H9 (cell line): Measurements from ENCODE around the gene TENT5A. TPM values are rescaled to one million over a fixed set of nuclear protein-coding genes. Genes with fewer than 3 reads are reported as not detected.
A peak's percentile ranks its signal among the peaks of the same experiment; 100 is the strongest.

Experiments used
- DNase-seq: peaks from one replicate; pipeline ENCODE4 v3.0.0-alpha.2; 2017
- H2AFZ ChIP-seq: one replicate; pipeline ENCODE4 v1.6.1; 2013; ENCODE audit warnings: mild to moderate bottlenecking, low read length, control low read depth, moderate library complexity
- H2AK5ac ChIP-seq: 2 replicates; pipeline ENCODE4 v1.6.1; 2013; ENCODE audit warnings: low read length, control low read depth, mixed read lengths; ENCODE audit not compliant: insufficient read length
- H2BK120ac ChIP-seq: one replicate; pipeline ENCODE4 v1.6.1; 2013; ENCODE audit warnings: low read depth, mild to moderate bottlenecking, low read length, control low read depth, inconsistent platforms; ENCODE audit not compliant: poor library complexity, severe bottlenecking
- H2BK12ac ChIP-seq: 2 replicates; pipeline ENCODE4 v1.6.1; 2013; ENCODE audit warnings: low read length, control low read depth, mixed read lengths, low read depth; ENCODE audit not compliant: insufficient read length
- H2BK15ac ChIP-seq: 2 replicates; pipeline ENCODE4 v1.6.1; 2013; ENCODE audit warnings: low read depth, low read length, control low read depth
- H2BK20ac ChIP-seq: one replicate; pipeline ENCODE4 v1.6.1; 2013; ENCODE audit warnings: low read depth, mild to moderate bottlenecking, low read length, control low read depth, inconsistent platforms; ENCODE audit not compliant: poor library complexity, severe bottlenecking
- H2BK5ac ChIP-seq: 2 replicates; pipeline ENCODE4 v1.6.1; 2013; ENCODE audit warnings: low read length, control low read depth, mixed read lengths; ENCODE audit not compliant: insufficient read length
- H3K14ac ChIP-seq: 2 replicates; pipeline ENCODE4 v1.6.1; 2013; ENCODE audit warnings: low read length, control low read depth; ENCODE audit not compliant: insufficient read depth
- H3K18ac ChIP-seq: 2 replicates; pipeline ENCODE4 v1.6.1; 2013; ENCODE audit warnings: low read depth, mild to moderate bottlenecking, mixed read lengths, low read length, control low read depth; ENCODE audit not compliant: insufficient read length
- H3K23ac ChIP-seq: 2 replicates; pipeline ENCODE4 v1.6.1; 2013; ENCODE audit warnings: low read length, control low read depth, mixed read lengths, low read depth; ENCODE audit not compliant: insufficient read length
- H3K23me2 ChIP-seq: 2 replicates; pipeline ENCODE4 v1.6.1; 2013; ENCODE audit warnings: low read depth, mild to moderate bottlenecking, mixed read lengths, low read length, control low read depth; ENCODE audit not compliant: insufficient read length, poor library complexity, severe bottlenecking
- H3K27ac ChIP-seq: 2 replicates; pipeline ENCODE4 v1.5.1; 2013; ENCODE audit warnings: low read length, control low read depth, mixed read lengths, low read depth; ENCODE audit not compliant: insufficient read length
- H3K27me3 ChIP-seq: 2 replicates; pipeline ENCODE4 v1.6.1; 2013; ENCODE audit warnings: low read length, control low read depth, inconsistent platforms; ENCODE audit not compliant: insufficient read depth
- H3K4ac ChIP-seq: 2 replicates; pipeline ENCODE4 v1.6.1; 2013; ENCODE audit warnings: low read depth, mild to moderate bottlenecking, control low read depth, inconsistent platforms, low read length, moderate library complexity
- H3K4me1 ChIP-seq: 2 replicates; pipeline ENCODE4 v1.6.1; 2013; ENCODE audit warnings: low read length, control low read depth, inconsistent platforms; ENCODE audit not compliant: insufficient read depth
- H3K4me2 ChIP-seq: 2 replicates; pipeline ENCODE4 v1.6.1; 2013; ENCODE audit warnings: low read length, control low read depth, mixed read lengths; ENCODE audit not compliant: insufficient read length, insufficient read depth
- H3K56ac ChIP-seq: 2 replicates; pipeline ENCODE4 v1.6.1; 2013; ENCODE audit warnings: low read depth, mild to moderate bottlenecking, mixed read lengths, low read length, control low read depth; ENCODE audit not compliant: insufficient read length
- H3K79me1 ChIP-seq: 2 replicates; pipeline ENCODE4 v1.6.1; 2013; ENCODE audit warnings: low read depth, mild to moderate bottlenecking, moderate library complexity, low read length, control low read depth, inconsistent platforms; ENCODE audit not compliant: insufficient read depth, poor library complexity, severe bottlenecking
- H3K79me2 ChIP-seq: 2 replicates; pipeline ENCODE4 v1.6.1; 2013; ENCODE audit warnings: low read length, control low read depth, inconsistent platforms; ENCODE audit not compliant: insufficient read depth
- H3K9ac ChIP-seq: 2 replicates; pipeline ENCODE4 v1.6.1; 2013; ENCODE audit warnings: low read length, control low read depth, mixed read lengths; ENCODE audit not compliant: insufficient read length; ENCODE audit errors: extremely low read depth
- H3K9me3 ChIP-seq: one replicate; pipeline ENCODE4 v1.6.1; 2013; ENCODE audit warnings: low read depth, low read length, inconsistent platforms; ENCODE audit not compliant: control insufficient read depth
- H3T11ph ChIP-seq: one replicate; pipeline ENCODE4 v1.6.1; 2013; ENCODE audit warnings: mild to moderate bottlenecking, low read length, control low read depth, inconsistent platforms
- H4K20me1 ChIP-seq: one replicate; pipeline ENCODE4 v1.6.1; 2013; ENCODE audit not compliant: control insufficient read depth, insufficient read length, insufficient read depth
- H4K5ac ChIP-seq: 2 replicates; pipeline ENCODE4 v1.6.1; 2013; ENCODE audit warnings: low read depth, mild to moderate bottlenecking, mixed read lengths, low read length, control low read depth; ENCODE audit not compliant: insufficient read length
- H4K8ac ChIP-seq: replicated peaks from 2 replicates; pipeline ENCODE4 v1.6.1; 2013; ENCODE audit warnings: low read length, control low read depth, mixed read lengths, low read depth; ENCODE audit not compliant: insufficient read length
- H4K91ac ChIP-seq: 2 replicates; pipeline ENCODE4 v1.6.1; 2013; ENCODE audit warnings: low read depth, mild to moderate bottlenecking, moderate library complexity, mixed read lengths, low read length, control low read depth; ENCODE audit not compliant: insufficient read length
- H3K27ac Mint-ChIP-seq, 3 experiments: 2 replicates in 2 of 3; 3 replicates in 1 of 3; pipeline ENCODE4 v1.8.0; 2020 to 2021; ENCODE audit warnings: mixed read lengths in 3 of 3, mild to moderate bottlenecking in 1 of 3, moderate library complexity in 1 of 3
- H3K27me3 Mint-ChIP-seq: 2 replicates; pipeline ENCODE4 v1.8.0; 2021; ENCODE audit warnings: low read depth, mild to moderate bottlenecking, moderate library complexity, mixed read lengths
- H3K36me3 Mint-ChIP-seq, 3 experiments: 2 replicates in 2 of 3; 3 replicates in 1 of 3; pipeline ENCODE4 v1.8.0; 2020 to 2021; ENCODE audit warnings: low read depth in 3 of 3, mixed read lengths in 3 of 3; ENCODE audit not compliant: insufficient read depth in 1 of 3
- H3K4me1 Mint-ChIP-seq, 2 experiments: 2 replicates each; pipeline ENCODE4 v1.8.0; 2020; ENCODE audit warnings: mixed read lengths in 2 of 2
- H3K4me3 Mint-ChIP-seq, 2 experiments: 2 replicates in 1 of 2; 3 replicates in 1 of 2; pipeline ENCODE4 v1.8.0; 2020 to 2021; ENCODE audit warnings: mild to moderate bottlenecking in 2 of 2, mixed read lengths in 2 of 2, moderate library complexity in 1 of 2
- H3K9me3 Mint-ChIP-seq, 2 experiments: 2 replicates in 1 of 2; 3 replicates in 1 of 2; pipeline ENCODE4 v1.8.0; 2020; ENCODE audit warnings: mild to moderate bottlenecking in 2 of 2, mixed read lengths in 2 of 2, moderate library complexity in 1 of 2
- CTCF ChIP-seq: fragments of 200-600 bp; sonication (generic); conservative IDR thresholded peaks from 3 replicates; pipeline ENCODE4 v1.8.0; 2021; ENCODE audit warnings: antibody characterized with exemption, mild to moderate bottlenecking
- WGBS: extraction: QIAGEN DNeasy Blood & Tissue Kit; methylation state at CpG from one replicate; pipeline ENCODE4 v1.1.7; 2013; ENCODE audit warnings: missing lambda C conversion rate, low lambda C conversion rate, mixed read lengths; ENCODE audit not compliant: insufficient read length; ENCODE audit errors: extremely low coverage; 5-methylcytosine and 5-hydroxymethylcytosine counted together
- total RNA-seq: library from RNA; stranded (reverse); gene quantifications from 2 replicates; pipeline ENCODE4 v1.2.1, GENCODE V29; 2021

TENT5A gene
- total RNA-seq, 1 experiment from 2014 or later: 1.4 TPM

- peaks cover 36 to 50% of the 10 kb centered on the region in 2 experiments for H3K4me1 Mint-ChIP-seq
- no peak overlapping the region for H4K8ac ChIP-seq
- no peak for DNase-seq
- H3K27me3 ChIP-seq: no peaks in the 10 kb centered on the region
- no peak overlapping the region for H2BK5ac ChIP-seq
- no peak overlapping the region for H3K23ac ChIP-seq
- H2AFZ ChIP-seq: no peak overlapping the region
- H3K27ac Mint-ChIP-seq: 0 out of 7 replicates have a peak overlapping the region, but pooled peaks of 1 of the 3 experiments have one; percentile 2
- no peak for TF ChIP-seq CTCF
- H3K9me3 ChIP-seq: no peaks in the 10 kb centered on the region
- no peak overlapping the region for H2BK12ac ChIP-seq
- H3K27me3 Mint-ChIP-seq: no peaks in the 10 kb centered on the region
- WGBS: no CpG with 5 or more reads among the region's 2 CpGs
- no peak overlapping the region for H3K4me2 ChIP-seq
- no peak overlapping the region for H4K91ac ChIP-seq
- no peak overlapping the region for H3K18ac ChIP-seq
- H2BK120ac ChIP-seq: no peak overlapping the region
- no peak overlapping the region for H3K4me3 Mint-ChIP-seq
- no peak overlapping the region for H2BK15ac ChIP-seq
- H3K4me1 ChIP-seq: peaks cover 4% of the 10 kb centered on the region; the same call in 1 of the 2 replicates
- no peak overlapping the region for H3K4ac ChIP-seq
- no peak overlapping the region for H2AK5ac ChIP-seq
- no peak overlapping the region for H3K27ac ChIP-seq
- H3K14ac ChIP-seq: no peak overlapping the region
- H4K20me1 ChIP-seq: no peaks in the 10 kb centered on the region
- no peak overlapping the region for H3T11ph ChIP-seq
- no peaks in the 10 kb centered on the region for H3K9me3 Mint-ChIP-seq
- no peaks in the 10 kb centered on the region for H3K79me1 ChIP-seq
- no peak overlapping the region for H2BK20ac ChIP-seq
- H3K23me2 ChIP-seq: no peaks in the 10 kb centered on the region
- H3K36me3 Mint-ChIP-seq: no peaks in the 10 kb centered on the region
- no peak overlapping the region for H3K9ac ChIP-seq
- no peaks in the 10 kb centered on the region for H3K79me2 ChIP-seq
- no peak overlapping the region for H3K56ac ChIP-seq
- no peak overlapping the region for H4K5ac ChIP-seq
Measured at GRCh38 chr6:81785377-81785776, 32.9 kb upstream of the TENT5A start.
